Uterus (tissue), 4 donors: ENCODE results near the gene TBKBP1. TPM values are rescaled to one million over a fixed set of nuclear protein-coding genes. Genes with fewer than 3 reads are reported as not detected.

Experiments used
- DNase-seq, 2 donors: peaks; one replicate each; pipeline ENCODE4 v3.0.0-alpha.2; 2019 to 2020
- H3K27ac ChIP-seq, 2 donors: fragments of 200-600 bp; sonication (generic); 1 replicate in 1 of 2; 2 replicates in 1 of 2; pipeline ENCODE4 v1.5.1; 2016 to 2018
- H3K27me3 ChIP-seq, 2 donors: fragments of 200-600 bp; sonication (generic); one replicate each; pipeline ENCODE4 v1.5.1; 2018 to 2019; ENCODE audit warnings: control low read depth in 1 of 2
- H3K36me3 ChIP-seq, 2 donors: fragments of 200-600 bp; sonication (generic); one replicate each; pipeline ENCODE4 v1.5.1; 2019; ENCODE audit warnings: control low read depth in 1 of 2
- H3K4me1 ChIP-seq, 2 donors: fragments of 200-600 bp; sonication (generic); one replicate each; pipeline ENCODE4 v1.5.1; 2018 to 2019; ENCODE audit warnings: control low read depth in 1 of 2
- H3K4me3 ChIP-seq, 2 donors: fragments of 200-600 bp; sonication (generic); 1 replicate in 1 of 2; 2 replicates in 1 of 2; pipeline ENCODE4 v1.5.1; 2018 to 2019; ENCODE audit warnings: mild to moderate bottlenecking in 1 of 2
- H3K9me3 ChIP-seq, 2 donors: fragments of 200-600 bp; sonication (generic); one replicate each; pipeline ENCODE4 v1.5.1; 2019; ENCODE audit warnings: control low read depth in 1 of 2
- CTCF ChIP-seq, 4 experiments: fragments of 200-600 bp in 2 of 4; fragments of 450-650 bp in 2 of 4; sonication (generic) in 2 of 4; IDR thresholded peaks; one replicate each; pipeline ENCODE4 v1.5.1; 2016 to 2019; ENCODE audit warnings: antibody characterized with exemption in 4 of 4, mild to moderate bottlenecking in 2 of 4, moderate library complexity in 1 of 4
- POLR2A ChIP-seq, 2 donors: fragments of 450-650 bp; IDR thresholded peaks; one replicate each; pipeline ENCODE4 v1.6.1; 2016; ENCODE audit warnings: antibody characterized with exemption in 2 of 2, mild to moderate bottlenecking in 1 of 2, moderate library complexity in 1 of 2
- intact Hi-C: fragments of 100-400 bp; cut with DNase I; formaldehyde crosslinking; loops from one replicate; pipeline ENCODE4 v1.15.1; 2023; ENCODE audit warnings: low total_unique reads
- total RNA-seq, 4 donors: library from RNA; depleted of rRNA in 3 of 4; stranded (reverse); fragments of >200 nt in 3 of 4; gene quantifications; one replicate each; pipeline versions ENCODE4 v1.1.0 to v1.2.4, GENCODE V29; 2014 to 2023
- donor health status: DM: yes; HTN: yes; CAD: no.

The TBKBP1 gene
- total RNA-seq, 4 donors from 2014 or later, result 2.6 to 24.8 (median 10.7) TPM

- Histone ChIP-seq H3K9me3 (no peaks in the 10 kb centered on the region), H3K4me3 (no peak overlapping the region), H3K4me1 (no peaks in the 10 kb centered on the region), H3K27me3 (no peaks in the 10 kb centered on the region), H3K27ac (peak overlapping the region in 1 of 2 donors; percentile 31), H3K36me3 (no peaks in the 10 kb centered on the region)
- intact Hi-C loops, result no loop called here
- TF ChIP-seq CTCF (IDR thresholded peaks at IDR 0.05) (no peak), POLR2A (IDR thresholded peaks at IDR 0.05) (no peak)
- no peak for DNase-seq
Observed at GRCh38 chr17:47660064-47660492, 33.9 kb upstream of the TBKBP1 start.

- no peak overlapping the region for H3K27ac ChIP-seq
- intact Hi-C loops, result no loop called here
- H3K9me3 ChIP-seq, result no peaks in the 10 kb centered on the region
- H3K36me3 ChIP-seq, result no peaks in the 10 kb centered on the region
- peak; percentile 50 to 74 (median 58) for TF ChIP-seq CTCF (IDR thresholded peaks at IDR 0.05)
- TF ChIP-seq POLR2A (IDR thresholded peaks at IDR 0.05), result no peak
- no peak overlapping the region for H3K4me3 ChIP-seq
- DNase-seq, result peak; percentile 35 to 44
- no peaks in the 10 kb centered on the region for H3K4me1 ChIP-seq
- no peaks in the 10 kb centered on the region for H3K27me3 ChIP-seq
Observed at GRCh38 chr17:47663912-47664623, 29.9 kb upstream of the TBKBP1 start.

DNA sequence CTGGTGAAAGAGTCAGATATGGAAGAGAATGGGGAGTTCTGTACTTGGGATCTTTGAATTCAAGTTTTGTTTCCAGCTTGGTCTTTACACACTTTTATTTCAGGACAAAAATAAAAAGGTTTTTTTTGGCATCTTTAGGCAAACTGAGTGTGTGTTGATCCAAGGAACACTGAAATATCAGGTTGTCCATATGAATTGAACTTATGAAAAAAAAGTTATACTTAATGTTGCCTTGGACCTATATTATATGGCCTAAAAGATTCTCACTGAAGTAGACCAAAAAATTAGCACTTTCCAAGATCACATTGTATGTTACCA lies 29.4 kb upstream of the TBKBP1 start:
- no peaks in the 10 kb centered on the region for H3K9me3 ChIP-seq
- H3K4me3 ChIP-seq, result no peak overlapping the region
- intact Hi-C loops, result no loop called here
- no peaks in the 10 kb centered on the region for H3K4me1 ChIP-seq
- H3K36me3 ChIP-seq, result no peaks in the 10 kb centered on the region
- TF ChIP-seq CTCF (IDR thresholded peaks at IDR 0.05) (no peak), POLR2A (IDR thresholded peaks at IDR 0.05) (no peak)
- no peaks in the 10 kb centered on the region for H3K27me3 ChIP-seq
- no peak for DNase-seq
- H3K27ac ChIP-seq, result no peak overlapping the region

- TF ChIP-seq CTCF (IDR thresholded peaks at IDR 0.05) (no peak), POLR2A (IDR thresholded peaks at IDR 0.05) (no peak)
- Histone ChIP-seq H3K27me3 (no peaks in the 10 kb centered on the region), H3K9me3 (no peaks in the 10 kb centered on the region), H3K36me3 (no peaks in the 10 kb centered on the region), H3K4me1 (no peaks in the 10 kb centered on the region), H3K4me3 (no peak overlapping the region), H3K27ac (no peak overlapping the region)
- no peak for DNase-seq
- intact Hi-C loops, result no loop called here
Observed at GRCh38 chr17:47665655-47666054, 28.3 kb upstream of the TBKBP1 start.

DNA sequence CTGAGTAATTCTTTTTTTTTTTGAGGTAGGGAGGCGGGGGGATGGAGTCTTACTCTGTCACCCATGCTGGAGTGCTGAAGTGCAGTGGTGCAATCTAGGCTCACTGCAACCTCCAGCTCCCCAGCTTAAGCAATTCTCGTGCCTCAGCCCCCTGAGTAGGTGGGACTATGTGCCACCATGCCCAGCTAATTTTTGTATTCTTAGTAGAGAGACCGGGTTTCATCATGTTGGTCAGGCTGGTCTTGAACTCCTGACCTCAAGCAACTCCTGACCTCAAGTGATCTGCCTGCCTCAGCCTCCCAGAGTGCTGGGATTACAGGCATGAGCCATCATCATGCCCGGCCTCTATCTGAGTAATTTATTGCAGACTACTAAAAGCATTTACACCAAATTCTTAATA lies 24.9 kb upstream of the TBKBP1 start:
- Histone ChIP-seq H3K36me3 (no peaks in the 10 kb centered on the region), H3K27me3 (no peaks in the 10 kb centered on the region), H3K9me3 (no peaks in the 10 kb centered on the region), H3K27ac (no peak overlapping the region), H3K4me3 (no peak overlapping the region), H3K4me1 (no peaks in the 10 kb centered on the region)
- intact Hi-C loops, result no loop called here
- TF ChIP-seq POLR2A (IDR thresholded peaks at IDR 0.05), result no peak
- TF ChIP-seq CTCF (IDR thresholded peaks at IDR 0.05), result no peak
- no peak for DNase-seq
